Hematopoietic multipotent progenitor cell (in vitro differentiated cells): Measurements from ENCODE around the gene TANGO2. TPM values are rescaled to one million over a fixed set of nuclear protein-coding genes. Genes with fewer than 3 reads are reported as not detected.

Experiments
- DNase-seq, 3 donors: peaks; one replicate each; pipeline ENCODE4 v3.0.0-alpha.2; 2011 to 2015; ENCODE audit warnings: low read depth in 2 of 3, low spot score in 2 of 3
- total RNA-seq: library from RNA; depleted of rRNA; stranded (reverse); fragments of >200 nt; gene quantifications from one replicate; pipeline ENCODE4 v1.2.3, GENCODE V29; 2012

Gene TANGO2
- total RNA-seq, 1 donor: 63.6 TPM

DNA sequence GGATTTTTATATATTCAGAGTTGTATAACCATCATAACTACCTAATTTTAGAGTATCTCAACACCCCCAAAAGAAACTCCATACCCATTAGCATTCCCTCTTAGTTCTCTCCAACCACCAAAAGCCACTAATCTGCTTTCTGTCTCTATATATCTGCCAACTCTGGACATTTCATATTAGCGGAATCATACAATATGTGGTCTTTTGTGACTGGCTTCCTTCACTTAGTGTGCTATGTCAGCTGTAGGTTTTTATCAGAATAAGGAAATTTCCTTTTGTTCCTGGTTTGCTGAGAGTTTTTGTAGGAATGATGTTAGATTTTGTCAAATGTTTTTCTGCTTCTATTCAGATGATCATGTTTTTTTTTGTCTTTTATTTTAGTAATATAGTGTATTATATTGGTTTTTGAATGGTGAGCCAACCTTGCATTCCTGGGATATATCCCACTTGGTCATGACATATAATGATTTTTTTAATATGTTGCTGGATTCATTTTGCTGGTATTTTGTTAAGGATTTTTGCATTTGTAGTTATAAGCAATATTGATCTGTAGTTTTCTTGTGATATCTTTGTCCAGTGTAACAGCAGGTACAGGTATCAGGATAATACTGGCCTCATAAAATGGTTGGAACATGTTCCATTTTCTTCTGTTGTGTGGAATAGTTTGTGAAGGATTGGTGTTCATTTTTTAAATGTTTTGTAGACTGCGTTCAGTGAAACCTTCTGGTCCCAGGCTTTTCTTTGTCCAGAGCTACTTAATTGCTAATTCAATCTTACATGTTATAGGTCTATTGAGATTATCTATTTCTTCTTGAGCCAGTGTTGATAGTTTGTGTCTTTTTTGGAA is 75.9 kb downstream of the TANGO2 start:
- peak in 1 of 3 donors; percentile 22 for DNase-seq

DNA sequence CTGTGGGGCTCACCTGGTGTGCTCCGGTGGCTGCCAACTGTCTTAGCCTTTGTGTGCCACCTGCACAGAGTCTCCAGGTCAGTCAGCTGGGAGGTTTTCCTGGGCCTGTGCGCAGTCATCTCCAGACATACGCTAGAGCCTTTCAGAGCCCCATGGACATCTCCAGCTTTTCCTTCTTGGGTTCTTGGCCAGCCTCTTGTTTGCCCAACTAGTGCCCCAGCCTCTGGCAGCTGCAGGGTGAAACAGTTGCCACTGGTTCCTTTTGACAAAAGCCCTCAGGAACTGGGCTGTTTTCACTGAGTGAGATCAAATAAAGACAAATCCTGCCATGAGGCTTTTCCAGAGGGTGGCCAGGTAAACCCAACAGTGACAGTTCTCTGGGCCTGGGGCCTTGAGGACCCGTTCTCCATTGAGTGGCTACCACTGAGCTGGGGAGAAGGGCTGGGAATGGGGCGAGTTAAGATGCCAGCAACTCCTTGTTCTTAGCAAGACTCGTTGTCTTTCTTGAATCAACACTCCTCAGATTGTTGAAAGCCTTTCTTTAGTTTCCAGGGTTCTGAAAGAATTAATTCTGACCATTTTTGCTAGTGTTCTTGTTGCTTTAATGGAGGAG is 78.3 kb downstream of the TANGO2 start:
- no peak for DNase-seq

DNA sequence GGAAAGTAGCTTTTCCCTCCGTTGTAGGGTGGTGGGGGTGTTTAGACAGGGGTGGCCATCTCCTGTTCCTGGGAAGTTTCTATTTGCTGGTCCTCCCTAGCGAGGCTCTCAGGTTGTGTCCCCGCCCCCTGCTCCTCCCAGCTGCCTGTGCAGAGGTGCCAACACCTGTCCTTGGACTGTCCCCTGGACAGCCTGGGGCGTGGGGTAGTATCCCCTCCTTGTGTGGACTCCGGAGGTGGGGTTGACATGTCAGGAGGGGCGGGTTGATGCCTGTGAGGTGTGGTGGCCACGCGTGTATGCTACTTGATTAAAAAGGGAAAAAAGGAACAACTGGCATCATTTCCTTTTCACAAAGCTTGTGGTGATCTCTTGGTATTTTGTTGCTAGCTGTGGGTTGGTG is 80.7 kb downstream of the TANGO2 start:
- DNase-seq: peak in 1 of 3 donors; percentile 15

DNA sequence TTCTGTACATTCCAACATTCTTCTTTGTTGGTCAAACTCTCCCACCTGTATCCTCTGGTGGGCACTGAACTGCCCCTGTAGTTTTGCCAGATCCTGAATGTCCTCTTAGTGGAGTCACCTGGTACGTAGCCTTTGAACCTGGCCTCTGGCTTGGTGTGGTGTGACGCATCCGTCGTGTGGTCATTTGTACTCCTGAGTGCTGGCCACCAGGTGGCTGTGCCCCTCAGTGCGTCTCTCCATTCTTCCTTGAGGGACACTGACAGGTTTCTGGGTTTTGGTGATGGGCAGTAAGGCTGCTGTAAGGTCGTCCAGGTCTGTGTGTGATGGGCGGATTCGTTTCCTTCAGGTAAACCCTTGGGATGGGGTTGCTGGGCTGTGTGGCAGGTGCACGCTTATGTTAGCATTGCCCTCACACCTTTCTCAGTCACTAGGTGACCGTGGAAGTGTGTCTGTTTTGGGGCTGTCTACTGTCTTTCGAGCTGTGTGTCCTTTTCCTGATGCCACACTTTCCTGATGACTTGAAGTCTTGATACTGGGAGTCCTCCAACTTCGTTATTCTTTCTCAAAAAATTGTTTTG is 81.4 kb downstream of the TANGO2 start:
- no peak for DNase-seq

DNA sequence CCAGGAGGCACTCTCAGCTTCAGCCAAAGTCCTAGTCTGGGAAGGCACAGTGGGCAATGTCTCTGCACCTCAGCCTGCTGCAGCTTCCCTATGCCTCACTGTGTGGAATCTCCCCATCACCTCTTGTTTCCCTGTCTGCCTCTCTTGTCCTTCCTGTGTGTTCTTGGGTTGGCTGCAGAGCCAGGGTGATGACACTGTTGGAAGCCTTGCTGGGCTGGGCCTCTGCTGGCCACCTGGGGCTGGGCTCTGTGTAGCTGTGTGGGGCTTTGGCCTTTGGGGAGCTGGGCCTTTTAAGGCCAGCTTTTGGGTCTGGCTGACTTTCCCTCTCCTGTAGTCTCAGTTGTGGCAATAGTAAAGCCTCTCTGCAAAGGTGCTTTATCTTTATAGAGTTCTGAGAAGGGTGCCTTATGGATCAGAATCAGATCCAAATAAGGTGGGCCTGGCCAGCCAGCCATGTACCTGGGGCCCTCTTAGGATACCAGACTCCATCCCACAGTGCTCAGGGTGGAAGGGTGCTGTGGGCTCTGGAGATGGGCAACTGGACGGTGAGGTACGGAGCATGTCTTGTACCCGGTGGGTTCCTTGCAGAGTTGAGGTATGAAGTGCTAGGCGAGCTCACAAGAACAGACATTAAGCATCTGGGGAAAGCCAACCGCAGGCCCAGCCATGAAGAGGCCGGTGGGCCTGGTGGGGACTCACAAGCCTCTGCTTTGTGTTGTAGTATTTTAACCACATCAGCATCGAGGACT is 84.7 kb downstream of the TANGO2 start:
- DNase-seq: no peak

DNA sequence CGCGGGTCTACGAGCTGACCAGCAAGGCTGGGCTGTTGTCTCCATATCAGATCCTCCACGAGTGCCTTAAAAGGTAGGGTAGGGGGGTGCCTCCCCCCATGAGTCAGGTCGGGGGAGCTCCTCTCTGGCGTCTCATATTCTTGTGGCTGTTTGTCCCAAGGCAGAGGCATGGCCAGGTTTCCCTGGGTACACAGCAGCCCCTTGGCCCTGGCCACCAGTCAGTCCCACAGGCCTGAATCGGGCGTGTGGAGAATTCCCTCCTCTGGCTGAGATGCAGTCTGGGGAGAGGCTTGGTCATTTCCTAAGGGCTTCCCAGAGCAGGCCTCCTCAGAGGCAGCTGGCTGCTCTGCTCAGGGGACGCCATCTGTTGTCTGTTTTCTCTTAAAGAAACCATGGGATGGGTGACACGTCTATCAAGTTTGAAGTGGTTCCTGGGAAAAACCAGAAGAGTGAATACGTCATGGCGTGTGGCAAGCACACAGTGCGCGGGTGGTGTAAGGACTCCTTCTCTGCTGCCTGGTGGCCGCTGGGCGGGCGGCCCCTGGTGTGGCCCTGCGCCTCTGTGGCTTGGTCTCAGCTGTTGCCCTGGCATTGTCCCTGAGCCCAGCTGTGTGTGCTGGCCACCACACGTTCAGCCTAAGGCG is 85.4 kb downstream of the TANGO2 start:
- no peak for DNase-seq

DNA sequence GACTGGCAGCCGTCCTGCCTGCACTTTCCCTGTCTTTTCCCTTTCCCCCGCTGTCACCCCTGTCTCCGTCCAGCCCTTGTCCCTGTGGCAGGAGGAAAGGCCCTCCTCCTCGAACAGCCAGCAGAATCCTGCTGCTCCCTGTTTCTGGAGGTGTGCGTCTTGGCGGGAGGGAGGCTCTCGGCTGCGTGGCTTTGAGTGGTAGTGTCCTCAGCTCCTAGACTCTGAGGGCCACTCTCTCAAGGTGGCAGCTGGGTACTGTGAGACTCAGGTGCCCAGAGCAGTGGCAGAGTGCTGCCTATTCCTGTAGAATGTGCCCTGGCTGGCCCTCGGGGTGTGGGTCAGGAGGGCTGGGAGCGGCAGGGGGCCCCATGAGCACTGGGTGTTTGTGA is 85.9 kb downstream of the TANGO2 start:
- no peak for DNase-seq

DNA sequence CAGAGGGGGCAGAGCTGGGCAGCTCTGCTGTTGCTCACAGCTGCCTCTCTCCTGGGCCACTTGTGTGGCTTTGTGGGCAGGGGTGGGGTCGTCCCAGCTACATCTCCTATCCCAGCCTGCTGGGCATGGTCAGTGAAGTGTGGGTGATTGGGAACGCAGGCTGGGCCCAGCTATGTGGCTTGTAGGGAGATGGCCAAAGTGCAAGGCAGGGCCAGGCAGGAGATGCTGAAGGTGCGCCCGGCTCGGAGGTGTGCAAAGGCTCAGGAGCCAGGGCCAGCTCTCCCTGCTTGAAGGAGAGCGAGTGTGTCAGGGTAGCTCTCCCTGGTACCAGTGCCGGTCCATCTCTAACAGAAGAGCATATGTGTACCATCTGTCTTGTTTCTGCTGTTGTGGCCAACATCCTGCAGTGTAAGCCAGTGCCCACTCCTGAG is 86.6 kb downstream of the TANGO2 start:
- no peak for DNase-seq

DNA sequence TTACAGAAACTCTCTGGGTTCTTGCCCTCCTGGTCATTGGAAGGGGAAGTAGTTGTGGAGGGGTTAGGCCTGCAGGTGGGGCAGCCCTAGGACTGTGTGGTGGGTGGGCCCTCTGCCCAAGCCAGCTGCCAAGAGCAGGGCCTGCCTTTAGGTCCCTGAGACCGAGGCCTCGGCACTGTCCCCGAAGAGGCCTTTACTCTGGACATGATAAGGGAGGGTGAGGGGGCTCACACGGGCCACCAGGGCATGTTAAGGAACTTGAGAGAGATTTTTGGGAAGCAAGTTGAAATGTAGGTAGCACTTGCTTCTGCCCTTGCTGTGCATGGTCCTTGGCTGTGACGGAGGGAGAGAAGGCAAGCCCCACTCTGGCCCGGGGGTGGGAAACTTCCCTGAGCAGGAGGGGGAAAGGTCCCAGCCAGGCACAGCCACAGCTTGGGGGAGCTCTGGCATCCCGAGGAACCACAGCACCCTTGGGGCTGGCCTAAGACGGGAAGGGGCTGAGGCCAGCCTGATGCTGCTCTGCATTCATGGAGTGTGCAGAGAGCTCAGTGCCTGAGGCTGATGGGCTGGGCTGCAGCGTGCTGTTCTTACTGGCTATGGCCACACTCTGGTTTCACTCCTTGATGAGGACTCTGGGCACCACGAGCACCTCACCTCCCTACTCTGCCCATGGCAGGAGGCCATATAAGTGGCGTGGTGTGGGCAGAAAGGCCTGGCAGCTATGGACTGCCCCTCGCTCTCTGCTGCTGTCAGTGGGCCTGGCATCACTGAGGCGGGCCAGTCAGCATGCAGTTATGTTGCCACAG is 87.2 kb downstream of the TANGO2 start:
- DNase-seq: no peak

DNA sequence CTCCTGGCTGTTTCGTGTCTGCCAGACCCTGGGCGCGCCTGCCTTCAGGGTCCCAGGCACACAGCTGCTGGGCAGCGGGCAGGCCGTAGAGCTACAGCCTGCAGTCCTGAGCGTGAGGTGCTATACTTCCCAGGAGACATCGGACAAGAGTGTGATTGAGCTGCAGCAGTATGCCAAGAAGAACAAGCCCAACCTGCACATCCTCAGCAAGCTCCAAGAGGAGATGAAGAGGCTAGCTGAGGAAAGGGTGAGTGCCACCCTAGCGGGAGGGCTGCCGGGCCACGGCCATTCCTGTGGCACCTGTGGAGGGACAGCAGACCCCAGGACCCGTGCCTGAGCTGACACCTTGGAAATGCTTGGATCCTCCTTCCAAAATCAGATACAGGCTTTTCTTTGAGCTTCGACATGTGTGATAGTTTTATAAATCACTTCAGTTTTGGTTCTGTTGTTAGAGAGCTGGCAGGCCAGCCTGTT is 87.9 kb downstream of the TANGO2 start:
- DNase-seq: no peak

DNA sequence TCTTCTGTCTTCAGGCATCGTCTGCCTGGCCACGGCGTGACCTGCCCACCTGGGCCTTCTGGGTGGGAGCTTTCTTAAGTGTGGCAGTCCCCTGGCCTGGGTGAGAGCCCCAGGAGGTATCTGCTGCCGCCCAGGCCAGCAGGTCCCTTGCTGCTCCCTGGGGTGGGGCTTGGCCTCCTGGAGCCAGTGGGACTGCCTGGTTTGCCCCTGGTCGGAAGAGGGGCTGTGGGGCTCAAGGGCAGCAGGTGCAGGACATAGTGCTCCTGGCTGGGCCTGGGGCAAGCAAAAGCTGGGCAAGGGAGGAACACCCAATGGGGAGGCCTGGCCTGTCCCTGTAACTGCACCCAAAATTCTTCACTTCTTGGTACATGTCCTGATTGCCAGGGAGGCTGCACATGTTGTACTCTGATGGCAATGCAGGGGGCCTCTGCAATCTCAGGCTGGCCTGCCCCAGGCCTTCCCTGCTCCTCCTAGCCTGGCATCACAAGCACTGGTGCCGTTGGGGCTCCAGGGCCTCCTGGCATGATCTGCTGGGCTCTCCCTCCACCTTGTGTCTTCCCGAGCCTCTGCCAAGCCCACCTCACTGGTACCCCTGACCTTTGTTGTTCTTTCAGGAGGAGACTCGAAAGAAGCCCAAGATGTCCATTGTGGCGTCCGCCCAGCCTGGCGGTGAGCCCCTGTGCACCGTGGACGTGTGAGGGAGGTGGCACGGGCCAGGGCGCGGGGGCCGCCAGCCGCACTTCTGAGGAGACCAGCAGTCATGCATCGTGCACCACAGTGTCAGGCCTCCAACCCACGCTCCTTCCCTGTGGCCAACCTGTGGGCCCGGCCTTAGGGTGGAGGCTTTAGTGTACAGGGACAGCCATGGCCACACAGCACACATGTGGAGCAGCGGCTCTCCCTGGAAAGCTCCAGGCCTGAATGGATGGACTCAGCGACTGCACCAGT is 88.8 kb downstream of the TANGO2 start:
- DNase-seq: no peak

DNA sequence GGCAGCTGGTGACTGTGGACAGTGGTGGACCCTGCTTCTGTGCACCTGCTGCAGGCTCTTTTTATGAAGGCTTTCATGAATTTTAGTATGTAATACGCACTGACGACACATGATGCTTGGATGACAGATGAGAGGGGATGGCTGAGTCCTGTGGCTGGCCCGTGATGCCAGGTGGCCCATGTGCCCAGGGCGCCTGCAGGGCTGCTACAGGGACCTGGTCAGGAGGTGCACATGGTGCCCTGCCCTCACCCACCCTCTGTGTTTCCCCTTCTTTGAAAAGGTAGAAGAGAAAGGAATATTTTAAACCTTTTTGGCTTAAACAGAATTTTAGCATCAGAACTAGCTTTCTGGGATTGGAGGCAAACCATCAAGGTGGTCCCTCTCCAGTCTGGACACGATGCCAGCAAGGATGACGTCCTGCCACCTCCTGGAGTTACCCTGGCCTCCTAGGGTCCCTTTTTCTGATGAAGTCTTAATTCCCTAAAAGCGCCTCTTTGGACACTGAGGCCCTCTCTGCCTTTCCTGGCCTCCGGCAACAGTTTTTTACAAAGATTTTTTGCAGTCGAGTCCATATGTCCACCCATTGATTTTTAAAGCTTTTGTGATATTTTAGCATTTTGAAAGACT is 89.6 kb downstream of the TANGO2 start:
- no peak for DNase-seq

DNA sequence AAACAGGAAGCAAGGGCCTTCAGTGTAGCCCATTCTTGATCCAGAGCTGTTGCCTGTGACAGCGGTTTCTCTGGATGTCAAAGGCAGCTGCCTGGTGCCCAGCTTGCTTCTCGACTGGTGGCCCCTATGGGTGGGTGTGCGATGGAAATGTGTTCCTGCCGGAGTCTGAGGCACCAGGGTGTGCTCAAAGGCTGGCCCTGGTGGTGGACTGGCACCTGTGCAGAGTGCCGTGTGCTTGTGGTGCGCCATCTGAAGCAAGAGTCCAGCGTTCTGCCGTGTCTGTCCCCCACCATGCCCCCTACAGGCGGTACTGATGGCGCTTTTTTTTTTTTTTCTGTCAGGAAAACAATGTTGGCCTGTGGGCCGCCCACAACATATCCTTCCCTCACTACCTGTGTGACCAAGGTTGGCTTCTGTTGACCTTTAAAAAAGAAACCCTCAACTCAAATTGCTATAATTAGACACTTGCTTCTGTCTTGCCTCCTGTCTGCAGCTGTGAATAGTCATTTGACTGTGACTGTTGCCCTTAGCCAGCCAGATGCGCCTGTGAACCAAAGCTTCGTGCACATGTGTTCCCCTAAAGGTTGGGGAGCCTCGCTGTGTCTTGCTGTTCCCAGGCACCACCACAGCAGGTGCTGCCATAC is 90.3 kb downstream of the TANGO2 start:
- peak in 2 of 3 donors; percentile 50 to 53 for DNase-seq

DNA sequence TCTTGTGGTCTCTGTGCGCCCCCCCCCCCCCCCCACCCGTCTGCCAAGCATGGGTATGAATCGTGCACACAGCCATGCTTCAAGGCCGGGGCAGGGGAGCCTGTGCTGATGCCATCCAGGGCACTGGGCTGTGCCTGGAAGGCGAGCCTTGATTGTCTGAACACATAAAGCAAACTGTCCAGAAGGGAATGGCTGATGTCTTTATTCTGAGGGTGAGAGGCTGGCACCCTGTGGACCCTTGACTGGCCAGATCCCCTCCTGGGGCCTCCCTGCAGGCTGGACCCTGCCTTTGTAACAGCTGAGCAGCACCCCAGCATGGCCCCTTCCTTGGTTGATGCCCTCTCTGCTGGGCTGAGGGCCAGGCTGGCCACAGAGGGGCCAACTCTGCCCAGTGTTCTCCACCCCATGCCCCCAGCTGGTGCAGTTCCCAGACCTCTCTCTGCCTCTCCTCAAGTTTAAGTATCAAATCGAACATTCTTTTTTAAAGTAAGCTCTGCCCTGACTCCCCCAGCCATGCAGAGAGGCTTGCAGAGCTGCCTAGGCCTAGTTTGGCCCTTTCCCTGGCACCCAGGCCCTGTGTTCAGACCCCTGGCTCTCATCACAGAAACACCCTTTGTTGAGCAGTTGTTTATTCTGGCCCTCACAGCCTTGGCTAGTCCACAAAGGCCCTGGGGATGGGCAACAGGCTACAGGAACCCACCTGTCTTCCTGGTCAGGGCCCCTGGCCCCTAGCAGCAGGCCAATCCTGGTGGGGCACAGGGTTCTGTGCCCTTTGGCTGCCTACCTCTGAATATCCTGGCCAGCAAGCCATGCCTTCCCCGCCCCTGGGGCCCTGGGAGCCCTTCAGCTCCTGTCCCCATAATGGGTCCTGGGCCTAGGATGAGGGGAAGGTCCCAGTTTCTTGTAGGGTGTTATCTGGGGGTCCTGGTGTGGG is 91.0 kb downstream of the TANGO2 start:
- no peak for DNase-seq

DNA sequence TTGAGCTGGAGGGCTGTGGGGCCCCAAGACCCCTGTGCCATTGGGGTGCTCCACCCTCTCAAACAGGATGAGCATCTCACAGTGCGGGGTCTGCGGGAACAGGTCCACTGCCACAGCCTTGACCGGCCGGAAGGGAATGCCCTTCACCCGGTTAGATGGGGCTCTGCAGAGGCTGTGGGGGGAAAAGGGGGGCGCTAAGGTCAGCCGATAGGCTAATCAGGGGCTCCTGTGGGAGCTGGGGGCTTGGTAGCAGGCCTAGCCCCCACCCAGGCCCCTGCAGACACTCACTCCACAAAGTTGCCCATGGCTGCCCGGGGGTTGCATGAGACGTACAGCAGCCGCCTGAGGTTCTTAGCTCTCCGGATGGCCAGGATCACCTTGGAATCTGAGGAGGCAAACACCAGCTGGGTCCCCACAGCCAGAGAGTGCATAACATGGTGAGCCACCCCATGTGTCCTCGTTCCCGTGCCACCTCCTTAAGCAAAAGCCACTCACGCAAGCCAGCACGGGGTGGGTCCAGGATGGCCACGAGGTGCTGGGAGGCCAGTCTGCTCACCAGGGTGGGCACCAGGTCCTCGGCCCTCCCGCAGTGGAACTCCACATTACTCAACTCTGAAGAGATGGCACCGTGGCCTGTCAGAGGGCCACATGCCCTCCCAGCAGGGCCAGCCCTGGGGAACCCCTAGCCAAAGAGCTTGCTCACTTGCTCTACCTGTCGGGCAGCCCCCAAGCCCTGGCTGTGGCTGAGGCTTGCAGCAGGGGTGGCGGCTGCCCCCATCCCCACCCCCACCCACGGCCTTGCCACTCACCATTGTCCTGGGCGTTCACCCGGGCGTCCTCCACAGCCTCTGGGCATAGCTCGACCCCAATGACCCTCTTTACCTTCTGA is 92.0 kb downstream of the TANGO2 start:
- DNase-seq: no peak
